HG02852 (cell line): Measurements from ENCODE around the gene SMARCA4.

Experiments used
- ATAC-seq: cut with Tn5 transposase; IDR thresholded peaks from one replicate; pipeline ENCODE4 v1.9.1; 2021; ENCODE audit warnings: mild to moderate bottlenecking, moderate library complexity; ENCODE audit not compliant: unreplicated experiment

The SMARCA4 gene

DNA sequence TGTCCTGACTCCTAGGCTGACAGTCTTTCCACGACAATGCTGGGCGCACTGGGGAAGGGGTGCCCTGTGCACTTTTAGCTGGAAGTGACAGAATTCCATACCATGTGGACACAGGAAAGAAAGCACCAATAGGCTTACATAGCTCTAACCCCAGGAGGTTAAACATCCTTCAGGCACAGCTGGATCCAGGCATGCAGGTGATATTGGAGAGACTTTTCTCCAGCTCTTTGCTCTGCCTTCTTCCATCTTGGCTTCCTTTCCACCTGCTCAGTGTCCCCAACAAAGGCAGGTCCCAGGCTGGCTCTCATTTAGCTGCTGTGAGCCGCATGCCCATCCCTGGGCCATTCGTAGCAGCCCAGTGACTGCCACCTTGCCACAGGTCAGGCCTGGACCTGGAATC is 67.3 kb downstream of the SMARCA4 start:
- ATAC-seq, result no peak

DNA sequence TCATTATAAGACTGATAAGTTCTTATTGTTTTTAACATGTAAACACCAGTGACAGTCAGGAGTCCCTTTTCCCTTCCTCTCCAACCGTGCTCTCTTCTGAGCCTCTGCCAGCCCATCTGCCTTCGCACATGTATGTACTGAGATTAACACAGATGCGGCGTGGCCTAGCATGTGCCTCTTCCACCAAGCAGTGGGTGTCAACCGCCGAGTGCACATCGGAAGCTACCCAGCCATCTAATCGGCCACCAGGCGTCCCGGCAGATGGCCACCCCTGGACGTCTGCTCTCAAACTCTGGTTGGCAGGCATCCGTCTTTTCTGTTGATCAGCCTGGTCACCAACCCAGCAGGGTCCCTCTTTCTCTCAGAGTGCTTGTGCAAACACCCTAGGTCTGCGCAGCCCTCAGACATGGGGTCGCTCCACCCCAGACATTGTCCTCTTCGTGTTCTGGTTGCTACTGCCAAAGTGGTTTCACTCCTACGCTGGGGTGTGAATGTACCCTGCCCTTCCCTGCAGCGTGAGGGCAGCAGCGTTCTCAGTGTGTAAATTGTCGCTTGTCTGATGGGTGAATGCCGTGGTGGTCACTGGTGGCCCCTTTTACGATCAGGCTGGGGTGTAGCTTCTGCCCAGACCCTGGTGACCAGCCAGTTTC is 70.7 kb downstream of the SMARCA4 start:
- ATAC-seq, result no peak

GRCh38 chr19:11033251-11033650 is 72.4 kb downstream of the SMARCA4 start:
- ATAC-seq, result no peak

DNA sequence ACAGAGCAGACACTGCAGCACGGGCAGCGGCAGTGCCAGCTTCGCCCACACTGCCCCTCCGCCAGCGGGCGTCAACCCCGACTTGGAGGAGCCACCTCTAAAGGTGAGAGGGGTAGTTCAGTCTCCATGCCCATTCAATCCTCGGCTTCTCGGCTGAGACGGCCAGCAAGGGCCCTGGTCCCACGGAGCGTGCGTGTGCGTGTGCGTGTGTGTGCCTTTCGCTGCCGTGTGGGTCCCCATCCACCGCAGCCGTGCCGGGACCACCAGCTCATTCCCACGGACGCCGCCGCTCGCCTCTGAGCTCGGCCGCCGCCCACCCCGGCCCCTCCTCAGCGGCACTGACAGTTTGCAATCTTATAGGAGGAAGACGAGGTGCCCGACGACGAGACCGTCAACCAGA is 72.9 kb downstream of the SMARCA4 start:
- ATAC-seq, result no peak

DNA sequence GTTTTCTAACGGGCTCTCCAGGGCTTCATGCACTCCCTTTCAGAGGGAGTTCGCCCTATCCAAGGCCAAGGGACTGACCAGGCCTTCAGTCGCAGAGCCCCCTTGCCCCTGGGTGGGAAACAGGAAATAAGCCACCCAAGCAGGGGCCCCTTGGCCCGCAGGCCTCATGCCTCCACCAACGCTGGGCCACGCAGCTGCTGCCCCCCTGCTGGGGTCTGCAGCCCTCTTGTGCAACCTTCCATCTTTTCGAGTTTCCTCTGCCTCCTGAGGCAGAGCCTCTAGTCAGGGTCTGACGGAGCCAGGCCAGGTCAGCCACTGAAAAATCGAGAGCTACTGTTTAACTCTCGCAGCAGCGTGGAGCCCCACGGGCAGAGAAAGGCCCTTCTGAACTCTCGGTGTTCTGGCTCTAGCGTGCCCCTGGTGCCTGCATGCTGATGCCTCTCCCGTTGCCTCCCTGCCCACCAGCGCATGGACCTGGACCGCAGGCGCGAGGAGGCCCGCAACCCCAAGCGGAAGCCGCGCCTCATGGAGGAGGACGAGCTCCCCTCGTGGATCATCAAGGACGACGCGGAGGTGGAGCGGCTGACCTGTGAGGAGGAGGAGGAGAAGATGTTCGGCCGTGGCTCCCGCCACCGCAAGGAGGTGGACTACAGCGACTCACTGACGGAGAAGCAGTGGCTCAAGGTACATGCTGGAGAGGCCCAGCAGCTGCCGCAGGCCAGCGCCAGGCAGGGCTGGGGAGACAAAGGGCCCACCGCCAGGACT is 73.8 kb downstream of the SMARCA4 start:
- ATAC-seq, result no peak

DNA sequence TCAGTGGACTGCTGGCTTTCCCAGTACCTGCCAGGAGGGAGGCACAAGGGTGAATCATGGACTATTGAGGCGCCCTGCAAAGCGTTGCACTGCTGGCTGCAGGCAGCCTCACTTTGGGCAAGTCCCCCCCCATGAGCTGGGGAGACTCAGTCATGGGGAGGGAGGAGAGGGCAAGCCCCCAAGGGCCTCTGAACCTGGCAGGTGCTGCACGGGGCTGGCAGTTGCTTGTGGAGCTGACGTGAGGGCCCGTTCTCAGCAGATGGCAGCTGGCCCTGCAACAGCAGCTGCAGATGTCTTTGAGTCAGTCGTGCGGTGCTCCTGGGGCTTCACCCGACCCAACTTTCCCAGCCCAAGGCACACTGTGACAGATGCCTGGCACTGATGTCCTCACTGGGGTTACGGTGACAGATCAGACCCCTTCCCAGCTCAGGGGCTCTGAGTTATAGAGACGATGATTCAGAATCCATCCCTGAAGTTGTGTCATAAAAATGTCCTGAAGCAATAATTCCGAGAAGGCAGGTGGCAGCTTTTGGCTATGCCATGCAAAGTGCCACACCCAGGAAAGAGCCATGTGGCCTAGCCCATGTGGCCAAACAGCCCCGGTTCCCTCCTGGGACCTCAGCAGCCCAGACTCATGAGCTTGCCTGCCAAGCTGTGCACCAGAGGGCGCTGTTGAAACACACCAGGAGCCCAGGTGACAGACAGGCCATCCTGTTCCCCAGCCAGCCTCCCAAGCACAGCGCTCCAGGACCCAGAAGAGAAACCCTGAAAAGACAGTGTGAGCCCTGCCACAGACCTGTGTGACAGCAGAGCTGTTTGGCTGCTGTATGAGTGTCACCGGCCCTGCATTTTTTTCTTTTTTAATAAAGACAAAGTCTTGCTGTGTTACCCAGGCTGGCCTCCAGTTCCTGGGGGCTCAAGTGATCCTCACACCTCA is 74.9 kb downstream of the SMARCA4 start:
- peak; percentile 70 for ATAC-seq

GRCh38 chr19:11038511-11038910 is 77.7 kb downstream of the SMARCA4 start:
- ATAC-seq, result no peak

DNA sequence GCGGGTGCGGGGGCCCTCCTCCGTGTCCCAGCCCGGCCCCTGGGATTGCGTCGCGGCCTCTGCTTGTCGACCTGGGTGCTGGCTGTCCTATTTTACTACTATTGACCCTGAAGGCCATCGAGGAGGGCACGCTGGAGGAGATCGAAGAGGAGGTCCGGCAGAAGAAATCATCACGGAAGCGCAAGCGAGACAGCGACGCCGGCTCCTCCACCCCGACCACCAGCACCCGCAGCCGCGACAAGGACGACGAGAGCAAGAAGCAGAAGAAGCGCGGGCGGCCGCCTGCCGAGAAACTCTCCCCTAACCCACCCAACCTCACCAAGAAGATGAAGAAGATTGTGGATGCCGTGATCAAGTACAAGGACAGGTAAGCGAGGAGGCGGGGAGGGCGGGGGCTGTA is 80.4 kb downstream of the SMARCA4 start:
- no peak for ATAC-seq

GRCh38 chr19:11041966-11042627 is 81.3 kb downstream of the SMARCA4 start:
- no peak for ATAC-seq

DNA sequence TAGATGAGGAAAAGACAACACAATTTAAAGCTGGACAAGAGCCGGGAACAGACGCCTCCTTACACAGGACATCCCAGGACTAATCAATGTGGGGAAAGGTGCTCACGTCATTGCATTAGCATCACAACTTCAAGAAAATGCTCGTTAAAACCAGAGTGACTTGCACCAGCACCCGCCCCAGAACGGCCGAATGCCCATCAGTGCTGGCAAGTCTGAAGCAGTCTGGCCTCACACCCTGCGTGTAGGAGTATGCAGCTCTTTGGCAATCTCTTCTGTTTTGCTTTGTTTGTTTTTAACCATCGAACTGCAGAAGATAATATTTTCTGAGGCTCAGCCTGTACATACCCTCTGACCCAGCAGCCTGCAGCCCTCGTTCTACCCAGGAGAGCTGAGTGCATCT is 83.6 kb downstream of the SMARCA4 start:
- no peak for ATAC-seq

DNA sequence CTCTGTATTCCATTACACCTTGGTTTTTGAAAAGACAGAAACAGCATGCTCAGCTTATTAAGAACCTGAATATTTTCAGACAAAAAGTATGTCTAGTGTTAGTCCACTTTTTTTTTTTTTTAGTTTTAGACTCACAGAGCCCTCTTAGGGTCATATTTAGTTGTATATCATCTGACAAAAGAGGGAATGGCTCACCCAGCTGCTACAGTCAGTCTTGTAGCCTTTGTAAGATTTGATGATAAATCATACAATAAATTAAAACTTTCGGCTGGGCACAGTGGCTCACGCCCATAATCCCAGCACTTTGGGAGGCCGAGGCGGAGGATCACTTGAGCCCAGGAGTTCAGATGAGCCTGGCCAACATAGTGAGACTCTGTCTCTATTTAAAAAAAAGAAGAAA is 84.7 kb downstream of the SMARCA4 start:
- no peak for ATAC-seq

DNA sequence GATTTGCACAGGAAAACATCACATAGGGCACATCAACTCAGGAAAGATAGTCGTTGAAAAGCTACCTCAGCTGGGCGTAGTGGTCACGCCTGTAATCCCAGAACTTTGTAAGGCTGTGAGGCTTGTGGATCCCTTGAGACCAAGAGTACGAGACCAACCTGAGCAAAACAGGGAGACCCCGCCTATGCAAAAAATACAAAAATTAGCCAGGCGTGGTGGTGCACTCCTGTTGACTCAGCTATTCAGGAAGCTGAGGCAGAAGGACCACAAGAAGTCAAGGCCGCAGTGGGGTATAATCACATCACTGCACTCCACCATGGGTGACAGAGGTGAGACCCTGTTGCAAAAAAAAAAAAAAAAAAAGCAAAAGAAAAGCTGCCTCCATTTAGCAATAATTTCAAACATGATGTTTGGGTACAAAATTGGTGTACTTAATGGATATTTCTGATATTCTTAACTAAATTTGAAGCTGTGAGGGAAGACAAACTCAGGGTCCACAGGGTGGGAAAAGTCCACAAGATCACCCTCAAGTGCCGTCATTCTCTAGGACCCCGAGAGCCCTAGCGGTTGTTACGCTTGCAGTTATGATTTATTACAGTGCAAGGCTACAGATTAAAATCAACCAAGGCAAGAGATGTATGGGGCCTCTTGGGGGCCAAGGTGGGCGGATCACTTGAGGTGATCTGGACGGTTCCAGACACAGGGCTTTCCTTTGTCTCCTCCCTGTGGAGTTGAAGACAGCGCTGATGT is 86.0 kb downstream of the SMARCA4 start:
- ATAC-seq, result no peak

DNA sequence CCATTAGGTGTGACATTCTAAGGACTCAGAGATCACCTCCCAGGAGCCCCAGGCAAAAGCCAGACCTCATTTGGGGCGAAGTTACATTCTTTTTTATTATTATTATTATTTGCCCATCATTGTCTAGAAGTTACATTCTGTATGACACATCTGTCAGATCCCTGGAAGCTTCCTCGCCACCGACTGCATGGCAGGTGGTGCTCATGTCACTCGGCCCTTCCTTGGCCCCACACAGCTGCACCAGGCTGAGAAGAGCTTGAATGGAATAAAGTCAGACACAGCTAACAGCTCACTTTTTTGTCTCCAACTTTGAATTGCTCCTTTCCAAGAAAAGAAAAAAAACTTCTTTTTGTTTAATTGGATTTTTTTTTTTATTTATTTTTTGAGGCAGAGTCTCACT is 87.0 kb downstream of the SMARCA4 start:
- no peak for ATAC-seq

- no peak for ATAC-seq
Observed at GRCh38 chr19:11050323-11051114, 89.7 kb downstream of the SMARCA4 start.

DNA sequence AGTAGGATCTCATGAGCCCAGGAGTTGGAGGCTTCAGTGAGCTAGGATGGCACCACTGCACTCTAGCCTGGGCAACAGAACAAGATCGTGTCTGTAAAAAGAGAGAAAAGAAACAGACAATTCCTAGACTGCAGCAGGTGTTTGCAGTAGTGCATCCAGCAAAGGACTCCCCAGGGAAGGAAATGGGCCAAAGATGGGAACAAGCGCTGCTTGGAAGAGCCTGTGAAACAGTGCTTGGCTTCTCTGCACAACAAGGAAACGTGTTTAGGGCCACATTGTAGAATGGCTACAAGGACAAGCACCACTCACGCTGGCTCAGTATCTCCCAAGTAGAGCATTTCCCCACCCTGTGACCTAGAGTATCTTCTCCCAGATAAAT is 93.0 kb downstream of the SMARCA4 start:
- ATAC-seq, result no peak

GRCh38 chr19:11054200-11054599 is 93.4 kb downstream of the SMARCA4 start:
- no peak for ATAC-seq

- ATAC-seq, result no peak
Observed at GRCh38 chr19:11054628-11055027, 93.8 kb downstream of the SMARCA4 start.

- no peak for ATAC-seq
Observed at GRCh38 chr19:11058246-11059030, 97.6 kb downstream of the SMARCA4 start.
